Measurements from ENCODE around the gene NLRP5. TPM values are rescaled to one million over a fixed set of nuclear protein-coding genes. Genes with fewer than 3 reads are reported as not detected.

Gene NLRP5
- total RNA-seq, result under 0.01 TPM in 1 of 2 replicates, not detected in the other

DNA sequence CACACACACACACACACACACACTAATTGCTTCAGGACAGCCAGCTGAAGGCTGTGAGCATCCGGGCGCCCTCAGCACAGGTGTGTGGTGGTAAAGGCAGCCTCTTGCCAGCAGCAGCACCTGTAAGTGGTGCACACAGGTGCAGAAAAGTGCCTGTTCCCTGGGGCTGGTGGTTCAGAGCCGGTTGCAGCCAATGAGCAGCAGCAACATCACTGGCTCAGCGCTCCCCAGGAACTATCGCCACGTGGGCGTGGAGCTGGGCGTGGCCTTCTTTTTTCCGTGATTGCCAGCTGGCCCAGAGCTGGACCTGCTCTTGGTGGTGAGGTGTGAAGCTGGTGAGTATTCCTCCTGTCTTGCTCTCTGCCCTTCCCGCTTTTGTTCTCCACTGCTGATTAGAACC, at the start of gene NLRP5:
NLRP5 (plus strand) TSS at position 289 of the 400 bp plus-strand sequence.

GRCh38 chr19:55947532-55947931, 39.0 kb upstream of the NLRP5 start, which contains the start of gene NLRP8:
Gene NLRP8 (plus strand): TSS chr19:55947832.

Other genes with a start within 250 kb of the NLRP5 start
- gene NLRP9, start 248.4 kb upstream of the NLRP5 start, total RNA-seq, result not detected in 2 replicates
- gene RFPL4A, start 227.7 kb upstream of the NLRP5 start, total RNA-seq, result not detected in 2 replicates
- under 0.01 TPM in 1 of 2 replicates, not detected in the other for gene RFPL4AL1, start 217.7 kb upstream of the NLRP5 start, total RNA-seq
- gene NLRP11, start 154.8 kb upstream of the NLRP5 start, total RNA-seq, result under 0.01 TPM in 1 of 2 replicates, not detected in the other
- gene NLRP4, start 150.2 kb upstream of the NLRP5 start, total RNA-seq, result not detected in 2 replicates
- not detected in 2 replicates for gene NLRP13, start 54.4 kb upstream of the NLRP5 start, total RNA-seq
- gene NLRP8, start 38.9 kb upstream of the NLRP5 start, total RNA-seq, result not detected in 2 replicates
- 19.7 and 30.9 TPM in 2 replicates for gene ZNF787, start 134.5 kb downstream of the NLRP5 start, total RNA-seq
- 10.7 and 14.4 TPM in 2 replicates for gene ZNF444, start 154.5 kb downstream of the NLRP5 start, total RNA-seq
- gene GALP, start 189.2 kb downstream of the NLRP5 start, total RNA-seq, result not detected in 2 replicates
- under 0.01 TPM in 1 of 2 replicates, not detected in the other for gene ZSCAN5B, start 211.0 kb downstream of the NLRP5 start, total RNA-seq
- gene ZSCAN5C, start 215.5 kb downstream of the NLRP5 start, total RNA-seq, result not detected in 2 replicates

All from regular cardiac myocyte (primary cell).